ENCODE data around the gene OPCML.

The OPCML gene

GRCh38 chr11:132646890-132647289, 885.4 kb downstream of the OPCML start:
- no peaks in the 10 kb centered on the region for H3K27me3 ChIP-seq
- no peaks in the 10 kb centered on the region for H3K36me3 ChIP-seq
- TF ChIP-seq, protein P1, sequence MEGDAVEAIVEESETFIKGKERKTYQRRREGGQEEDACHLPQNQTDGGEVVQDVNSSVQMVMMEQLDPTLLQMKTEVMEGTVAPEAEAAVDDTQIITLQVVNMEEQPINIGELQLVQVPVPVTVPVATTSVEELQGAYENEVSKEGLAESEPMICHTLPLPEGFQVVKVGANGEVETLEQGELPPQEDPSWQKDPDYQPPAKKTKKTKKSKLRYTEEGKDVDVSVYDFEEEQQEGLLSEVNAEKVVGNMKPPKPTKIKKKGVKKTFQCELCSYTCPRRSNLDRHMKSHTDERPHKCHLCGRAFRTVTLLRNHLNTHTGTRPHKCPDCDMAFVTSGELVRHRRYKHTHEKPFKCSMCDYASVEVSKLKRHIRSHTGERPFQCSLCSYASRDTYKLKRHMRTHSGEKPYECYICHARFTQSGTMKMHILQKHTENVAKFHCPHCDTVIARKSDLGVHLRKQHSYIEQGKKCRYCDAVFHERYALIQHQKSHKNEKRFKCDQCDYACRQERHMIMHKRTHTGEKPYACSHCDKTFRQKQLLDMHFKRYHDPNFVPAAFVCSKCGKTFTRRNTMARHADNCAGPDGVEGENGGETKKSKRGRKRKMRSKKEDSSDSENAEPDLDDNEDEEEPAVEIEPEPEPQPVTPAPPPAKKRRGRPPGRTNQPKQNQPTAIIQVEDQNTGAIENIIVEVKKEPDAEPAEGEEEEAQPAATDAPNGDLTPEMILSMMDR (IDR thresholded peaks at IDR 0.05): no peak
- H3K4me1 ChIP-seq (ENCODE audit: control insufficient read depth in 1 of 2, insufficient read depth in 1 of 2, low read depth in 1 of 2, low read length in 1 of 2): no peaks in the 10 kb centered on the region
- no peak overlapping the region for H3K4me3 ChIP-seq (ENCODE audit: low read depth in 1 of 2, low read length in 1 of 2)
- H3K9me3 ChIP-seq: no peaks in the 10 kb centered on the region
- H3K27ac ChIP-seq: no peak overlapping the region

DNA sequence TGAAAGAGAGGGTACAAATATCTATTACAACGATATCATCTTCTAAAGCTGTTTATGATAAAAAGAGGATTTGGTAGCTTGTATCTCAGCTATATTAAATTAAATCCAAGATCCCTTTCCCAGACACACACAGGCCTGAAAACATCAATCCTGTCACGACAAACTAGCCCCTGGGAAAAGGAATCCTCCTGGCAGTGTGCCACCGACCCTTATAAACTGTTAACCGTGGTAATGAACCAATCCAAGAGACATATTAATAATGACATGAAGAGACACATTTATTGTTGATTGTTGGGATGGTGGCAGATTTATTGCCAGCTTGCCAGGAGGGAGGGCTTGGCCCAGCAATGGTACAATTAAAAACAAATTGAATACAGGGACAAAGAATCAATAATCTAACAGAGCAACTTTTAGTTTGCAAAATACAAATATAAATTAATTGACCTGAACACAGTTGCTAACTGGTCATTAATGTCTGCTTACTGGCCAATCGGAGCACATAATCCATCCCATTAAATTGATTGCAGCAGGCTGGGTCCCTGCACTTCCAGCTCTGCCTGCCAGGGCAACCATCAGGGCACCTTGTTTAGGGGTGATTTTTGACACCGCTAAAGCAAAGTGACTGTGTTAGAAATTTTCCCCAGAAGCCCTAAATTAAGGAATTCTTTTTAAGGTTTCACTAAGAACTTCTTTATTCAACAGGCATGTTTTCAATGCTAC, 887.6 kb downstream of the OPCML start:
- Histone ChIP-seq H3K27me3 (no peaks in the 10 kb centered on the region), H3K4me1 (ENCODE audit: control insufficient read depth in 1 of 2, insufficient read depth in 1 of 2, low read depth in 1 of 2, low read length in 1 of 2) (no peaks in the 10 kb centered on the region), H3K36me3 (no peaks in the 10 kb centered on the region), H3K4me3 (ENCODE audit: low read depth in 1 of 2, low read length in 1 of 2) (no peak overlapping the region), H3K27ac (no peak overlapping the region), H3K9me3 (no peaks in the 10 kb centered on the region)
- TF ChIP-seq, protein P1 (IDR thresholded peaks at IDR 0.05): no peak

DNA sequence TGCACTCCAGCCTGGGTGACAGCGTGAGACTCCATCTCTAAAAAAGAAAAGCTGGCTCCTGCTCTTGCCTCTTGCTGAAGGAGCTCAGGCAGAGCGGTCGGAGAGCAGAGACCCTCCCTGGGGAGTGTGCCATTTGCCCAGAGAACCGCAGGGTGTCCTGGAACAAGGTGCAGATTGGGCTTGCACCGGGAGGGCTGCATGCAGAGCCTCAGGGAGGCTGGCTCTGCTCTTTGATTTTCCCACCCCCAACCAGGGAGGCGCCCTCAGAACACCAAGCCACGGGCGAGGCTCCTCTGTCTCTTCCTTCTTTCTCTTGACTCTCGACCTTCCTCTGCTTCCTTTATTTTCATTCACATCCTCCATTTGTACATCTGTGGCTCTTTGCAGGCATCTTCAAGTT, 889.1 kb downstream of the OPCML start:
- Histone ChIP-seq H3K27me3 (no peaks in the 10 kb centered on the region), H3K9me3 (no peaks in the 10 kb centered on the region), H3K27ac (no peak overlapping the region), H3K36me3 (no peaks in the 10 kb centered on the region), H3K4me1 (ENCODE audit: control insufficient read depth in 1 of 2, insufficient read depth in 1 of 2, low read depth in 1 of 2, low read length in 1 of 2) (no peaks in the 10 kb centered on the region), H3K4me3 (ENCODE audit: low read depth in 1 of 2, low read length in 1 of 2) (no peak overlapping the region)
- TF ChIP-seq, protein P1 (IDR thresholded peaks at IDR 0.05): no peak

GRCh38 chr11:132640952-132641351, 891.3 kb downstream of the OPCML start:
- H3K27me3 ChIP-seq: no peaks in the 10 kb centered on the region
- H3K27ac ChIP-seq: no peak overlapping the region
- no peak overlapping the region for H3K4me3 ChIP-seq (ENCODE audit: low read depth in 1 of 2, low read length in 1 of 2)
- TF ChIP-seq, protein P1 (IDR thresholded peaks at IDR 0.05): no peak
- H3K36me3 ChIP-seq: no peaks in the 10 kb centered on the region
- no peaks in the 10 kb centered on the region for H3K9me3 ChIP-seq
- H3K4me1 ChIP-seq (ENCODE audit: control insufficient read depth in 1 of 2, insufficient read depth in 1 of 2, low read depth in 1 of 2, low read length in 1 of 2): no peaks in the 10 kb centered on the region

DNA sequence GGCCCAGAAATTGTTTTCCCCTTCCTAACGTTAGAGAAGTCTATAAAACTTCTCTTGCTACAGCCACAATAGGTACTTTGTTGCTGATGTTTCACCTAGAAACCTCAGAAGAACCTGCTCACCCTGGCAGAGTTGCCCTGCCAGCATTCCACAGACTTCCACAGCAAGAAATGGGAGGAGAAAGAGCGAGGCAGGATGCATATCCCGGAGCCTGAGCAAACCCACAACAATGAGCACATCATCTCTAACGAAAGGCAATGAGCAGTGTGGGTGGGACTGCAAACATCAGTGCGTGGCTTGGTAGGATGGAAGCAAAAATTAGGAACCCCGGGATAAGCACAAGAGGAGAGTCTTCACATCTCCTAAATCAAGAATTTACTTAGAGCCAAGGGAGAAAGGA, 892.3 kb downstream of the OPCML start:
- H3K27ac ChIP-seq: no peak overlapping the region
- TF ChIP-seq, protein P1 (IDR thresholded peaks at IDR 0.05): no peak
- no peaks in the 10 kb centered on the region for H3K9me3 ChIP-seq
- H3K36me3 ChIP-seq: no peaks in the 10 kb centered on the region
- no peaks in the 10 kb centered on the region for H3K27me3 ChIP-seq
- no peak overlapping the region for H3K4me3 ChIP-seq (ENCODE audit: low read depth in 1 of 2, low read length in 1 of 2)
- no peaks in the 10 kb centered on the region for H3K4me1 ChIP-seq (ENCODE audit: control insufficient read depth in 1 of 2, insufficient read depth in 1 of 2, low read depth in 1 of 2, low read length in 1 of 2)
